Measurements from ENCODE around the gene NDST3.
A peak's percentile ranks its signal among the peaks of the same experiment; 100 is the strongest.

The NDST3 gene

GRCh38 chr4:118280501-118281218 lies 246.4 kb downstream of the NDST3 start:
- TF ChIP-seq, protein P1, sequence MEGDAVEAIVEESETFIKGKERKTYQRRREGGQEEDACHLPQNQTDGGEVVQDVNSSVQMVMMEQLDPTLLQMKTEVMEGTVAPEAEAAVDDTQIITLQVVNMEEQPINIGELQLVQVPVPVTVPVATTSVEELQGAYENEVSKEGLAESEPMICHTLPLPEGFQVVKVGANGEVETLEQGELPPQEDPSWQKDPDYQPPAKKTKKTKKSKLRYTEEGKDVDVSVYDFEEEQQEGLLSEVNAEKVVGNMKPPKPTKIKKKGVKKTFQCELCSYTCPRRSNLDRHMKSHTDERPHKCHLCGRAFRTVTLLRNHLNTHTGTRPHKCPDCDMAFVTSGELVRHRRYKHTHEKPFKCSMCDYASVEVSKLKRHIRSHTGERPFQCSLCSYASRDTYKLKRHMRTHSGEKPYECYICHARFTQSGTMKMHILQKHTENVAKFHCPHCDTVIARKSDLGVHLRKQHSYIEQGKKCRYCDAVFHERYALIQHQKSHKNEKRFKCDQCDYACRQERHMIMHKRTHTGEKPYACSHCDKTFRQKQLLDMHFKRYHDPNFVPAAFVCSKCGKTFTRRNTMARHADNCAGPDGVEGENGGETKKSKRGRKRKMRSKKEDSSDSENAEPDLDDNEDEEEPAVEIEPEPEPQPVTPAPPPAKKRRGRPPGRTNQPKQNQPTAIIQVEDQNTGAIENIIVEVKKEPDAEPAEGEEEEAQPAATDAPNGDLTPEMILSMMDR (IDR thresholded peaks at IDR 0.05; ENCODE audit: insufficient read depth, low read length) = peak; percentile 30
- no peak for TF ChIP-seq GABPA (IDR thresholded peaks at IDR 0.05; ENCODE audit: low read depth)
- TF ChIP-seq SPI1 (IDR thresholded peaks at IDR 0.05; ENCODE audit: borderline replicate concordance, low read depth) = no peak; the same call in 1 of the 2 replicates
- peak; percentile 78 for TF ChIP-seq POLR2AphosphoS5 (IDR thresholded peaks at IDR 0.05; ENCODE audit: low read depth)
- peak overlapping the region; percentile 90 for H3K27ac ChIP-seq (replicated peaks)
- H3K4me3 ChIP-seq (replicated peaks; ENCODE audit: insufficient read depth, low read length) = peak overlapping the region; percentile 24
- peak; percentile 45 to 78 for DNase-seq (ENCODE audit: low read depth in 1 of 2, low spot score in 1 of 2)
- H3K27me3 ChIP-seq (ENCODE audit: insufficient read depth, poor library complexity, severe bottlenecking) = no peaks in the 10 kb centered on the region

GRCh38 chr4:118281611-118282442 lies 247.5 kb downstream of the NDST3 start:
- peak overlapping the region; percentile 90 for H3K27ac ChIP-seq (replicated peaks)
- H3K4me3 ChIP-seq (replicated peaks; ENCODE audit: insufficient read depth, low read length) = no peak overlapping the region
- no peaks in the 10 kb centered on the region for H3K27me3 ChIP-seq (ENCODE audit: insufficient read depth, poor library complexity, severe bottlenecking)
- TF ChIP-seq, protein P2, sequence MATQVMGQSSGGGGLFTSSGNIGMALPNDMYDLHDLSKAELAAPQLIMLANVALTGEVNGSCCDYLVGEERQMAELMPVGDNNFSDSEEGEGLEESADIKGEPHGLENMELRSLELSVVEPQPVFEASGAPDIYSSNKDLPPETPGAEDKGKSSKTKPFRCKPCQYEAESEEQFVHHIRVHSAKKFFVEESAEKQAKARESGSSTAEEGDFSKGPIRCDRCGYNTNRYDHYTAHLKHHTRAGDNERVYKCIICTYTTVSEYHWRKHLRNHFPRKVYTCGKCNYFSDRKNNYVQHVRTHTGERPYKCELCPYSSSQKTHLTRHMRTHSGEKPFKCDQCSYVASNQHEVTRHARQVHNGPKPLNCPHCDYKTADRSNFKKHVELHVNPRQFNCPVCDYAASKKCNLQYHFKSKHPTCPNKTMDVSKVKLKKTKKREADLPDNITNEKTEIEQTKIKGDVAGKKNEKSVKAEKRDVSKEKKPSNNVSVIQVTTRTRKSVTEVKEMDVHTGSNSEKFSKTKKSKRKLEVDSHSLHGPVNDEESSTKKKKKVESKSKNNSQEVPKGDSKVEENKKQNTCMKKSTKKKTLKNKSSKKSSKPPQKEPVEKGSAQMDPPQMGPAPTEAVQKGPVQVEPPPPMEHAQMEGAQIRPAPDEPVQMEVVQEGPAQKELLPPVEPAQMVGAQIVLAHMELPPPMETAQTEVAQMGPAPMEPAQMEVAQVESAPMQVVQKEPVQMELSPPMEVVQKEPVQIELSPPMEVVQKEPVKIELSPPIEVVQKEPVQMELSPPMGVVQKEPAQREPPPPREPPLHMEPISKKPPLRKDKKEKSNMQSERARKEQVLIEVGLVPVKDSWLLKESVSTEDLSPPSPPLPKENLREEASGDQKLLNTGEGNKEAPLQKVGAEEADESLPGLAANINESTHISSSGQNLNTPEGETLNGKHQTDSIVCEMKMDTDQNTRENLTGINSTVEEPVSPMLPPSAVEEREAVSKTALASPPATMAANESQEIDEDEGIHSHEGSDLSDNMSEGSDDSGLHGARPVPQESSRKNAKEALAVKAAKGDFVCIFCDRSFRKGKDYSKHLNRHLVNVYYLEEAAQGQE (IDR thresholded peaks at IDR 0.05; ENCODE audit: insufficient replicate concordance, low read depth) = no peak
- no peak for TF ChIP-seq SPI1 (IDR thresholded peaks at IDR 0.05; ENCODE audit: borderline replicate concordance, low read depth)
- TF ChIP-seq POLR2AphosphoS5 (IDR thresholded peaks at IDR 0.05; ENCODE audit: low read depth) = peak; percentile 88
- TF ChIP-seq, protein P1 (IDR thresholded peaks at IDR 0.05; ENCODE audit: insufficient read depth, low read length) = no peak
- no peak for TF ChIP-seq GABPA (IDR thresholded peaks at IDR 0.05; ENCODE audit: low read depth)
- DNase-seq (ENCODE audit: low read depth in 1 of 2, low spot score in 1 of 2) = peak; percentile 7 to 31

- TF ChIP-seq, protein P2 (IDR thresholded peaks at IDR 0.05; ENCODE audit: insufficient replicate concordance, low read depth) = no peak
- TF ChIP-seq, protein P1 (IDR thresholded peaks at IDR 0.05; ENCODE audit: insufficient read depth, low read length) = no peak
- TF ChIP-seq GABPA (IDR thresholded peaks at IDR 0.05; ENCODE audit: low read depth) (no peak), SPI1 (IDR thresholded peaks at IDR 0.05; ENCODE audit: borderline replicate concordance, low read depth) (no peak), POLR2AphosphoS5 (IDR thresholded peaks at IDR 0.05; ENCODE audit: low read depth) (peak; percentile 60)
- no peak overlapping the region for H3K27ac ChIP-seq (replicated peaks)
- peak; percentile 76 to 84 for DNase-seq (ENCODE audit: low read depth in 1 of 2, low spot score in 1 of 2)
- no peaks in the 10 kb centered on the region for H3K27me3 ChIP-seq (ENCODE audit: insufficient read depth, poor library complexity, severe bottlenecking)
- no peak overlapping the region for H3K4me3 ChIP-seq (replicated peaks; ENCODE audit: insufficient read depth, low read length)
Observed at GRCh38 chr4:118282692-118283091, 248.4 kb downstream of the NDST3 start.
